GM19452 (cell line): Measurements from ENCODE around the gene SLAMF1.
"Not testable (repeated sequence)": the region's sequence is repeated elsewhere in the genome, so short reads cannot be mapped to it uniquely, and the experiment has no call there.

ENCODE experiments used
- ATAC-seq: cut with Tn5 transposase; IDR thresholded peaks from one replicate; pipeline ENCODE4 v1.9.1; 2021; ENCODE audit not compliant: unreplicated experiment

The SLAMF1 gene

GRCh38 chr1:160646711-160647328, at the start of gene SLAMF1:
SLAMF1 (minus strand) TSS chr1:160647044; CDS start chr1:160646945, 99 bp downstream.
- ATAC-seq: peak; percentile 58

- not testable (repeated sequence) for ATAC-seq
Observed at GRCh38 chr1:160692390-160692789, 45.5 kb upstream of the SLAMF1 start.

- no peak for ATAC-seq
Observed at GRCh38 chr1:160685266-160685665, 38.4 kb upstream of the SLAMF1 start.

GRCh38 chr1:160682983-160683865, 36.4 kb upstream of the SLAMF1 start:
- peak; percentile 38 for ATAC-seq

GRCh38 chr1:160681891-160682140, 35.0 kb upstream of the SLAMF1 start:
- ATAC-seq: no peak

GRCh38 chr1:160681066-160681890, 34.4 kb upstream of the SLAMF1 start:
- ATAC-seq: peak; percentile 60

GRCh38 chr1:160680399-160680798, 33.6 kb upstream of the SLAMF1 start:
- ATAC-seq: no peak

GRCh38 chr1:160679893-160680292, 33.0 kb upstream of the SLAMF1 start:
- no peak for ATAC-seq

- ATAC-seq: no peak
Observed at GRCh38 chr1:160676869-160677597, 30.2 kb upstream of the SLAMF1 start.

- peak; percentile 70 for ATAC-seq
Observed at GRCh38 chr1:160675641-160676410, 29.0 kb upstream of the SLAMF1 start.

GRCh38 chr1:160674415-160674814, 27.6 kb upstream of the SLAMF1 start:
- ATAC-seq: no peak

GRCh38 chr1:160672789-160673695, 26.2 kb upstream of the SLAMF1 start:
- ATAC-seq: no peak

GRCh38 chr1:160671603-160672517, 25.0 kb upstream of the SLAMF1 start:
- ATAC-seq: no peak

- ATAC-seq: no peak
Observed at GRCh38 chr1:160670701-160671100, 23.9 kb upstream of the SLAMF1 start.

GRCh38 chr1:160669802-160670201, 23.0 kb upstream of the SLAMF1 start:
- no peak for ATAC-seq

- ATAC-seq: no peak
Observed at GRCh38 chr1:160669276-160669675, 22.4 kb upstream of the SLAMF1 start.

GRCh38 chr1:160667896-160668295, 21.1 kb upstream of the SLAMF1 start:
- no peak for ATAC-seq

GRCh38 chr1:160666079-160666442, 19.2 kb upstream of the SLAMF1 start:
- ATAC-seq: no peak
